ENCODE results near the gene PARD6A.

Gene PARD6A

DNA sequence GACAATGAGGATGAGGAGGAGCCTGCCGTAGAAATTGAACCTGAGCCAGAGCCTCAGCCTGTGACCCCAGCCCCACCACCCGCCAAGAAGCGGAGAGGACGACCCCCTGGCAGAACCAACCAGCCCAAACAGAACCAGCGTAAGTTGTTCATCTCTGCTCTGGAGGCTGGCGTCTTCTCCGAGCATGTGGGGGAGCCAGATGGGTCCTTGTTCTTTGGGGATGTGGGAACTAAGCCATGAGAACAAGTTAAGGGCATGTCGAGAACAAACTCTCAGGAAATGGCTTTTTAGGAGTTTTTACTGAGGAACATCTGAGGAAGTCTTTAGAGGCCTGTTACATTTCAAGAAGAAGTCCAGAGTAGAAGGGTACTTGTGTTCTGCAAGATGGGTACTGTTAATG, 24.0 kb upstream of the PARD6A start:
- Histone ChIP-seq H3K79me2 (ENCODE audit: insufficient read depth, low read depth) (no peaks in the 10 kb centered on the region), H3K4me1 (ENCODE audit: low read depth, poor library complexity, severe bottlenecking) (no peaks in the 10 kb centered on the region), H3K27me3 (ENCODE audit: insufficient read depth, low read depth) (no peaks in the 10 kb centered on the region), H2AFZ (ENCODE audit: low read depth) (no peak overlapping the region), H4K20me1 (ENCODE audit: insufficient read depth) (no peaks in the 10 kb centered on the region), H3K4me2 (no peak overlapping the region), H3K9ac (no peak overlapping the region), H3K4me3 (IDR thresholded peaks at IDR 0.05; ENCODE audit: insufficient read depth, low read depth, low read length) (no peak overlapping the region), H3K27ac (no peak overlapping the region), H3K36me3 (ENCODE audit: insufficient read depth) (no peaks in the 10 kb centered on the region)
- TF ChIP-seq, protein P1, sequence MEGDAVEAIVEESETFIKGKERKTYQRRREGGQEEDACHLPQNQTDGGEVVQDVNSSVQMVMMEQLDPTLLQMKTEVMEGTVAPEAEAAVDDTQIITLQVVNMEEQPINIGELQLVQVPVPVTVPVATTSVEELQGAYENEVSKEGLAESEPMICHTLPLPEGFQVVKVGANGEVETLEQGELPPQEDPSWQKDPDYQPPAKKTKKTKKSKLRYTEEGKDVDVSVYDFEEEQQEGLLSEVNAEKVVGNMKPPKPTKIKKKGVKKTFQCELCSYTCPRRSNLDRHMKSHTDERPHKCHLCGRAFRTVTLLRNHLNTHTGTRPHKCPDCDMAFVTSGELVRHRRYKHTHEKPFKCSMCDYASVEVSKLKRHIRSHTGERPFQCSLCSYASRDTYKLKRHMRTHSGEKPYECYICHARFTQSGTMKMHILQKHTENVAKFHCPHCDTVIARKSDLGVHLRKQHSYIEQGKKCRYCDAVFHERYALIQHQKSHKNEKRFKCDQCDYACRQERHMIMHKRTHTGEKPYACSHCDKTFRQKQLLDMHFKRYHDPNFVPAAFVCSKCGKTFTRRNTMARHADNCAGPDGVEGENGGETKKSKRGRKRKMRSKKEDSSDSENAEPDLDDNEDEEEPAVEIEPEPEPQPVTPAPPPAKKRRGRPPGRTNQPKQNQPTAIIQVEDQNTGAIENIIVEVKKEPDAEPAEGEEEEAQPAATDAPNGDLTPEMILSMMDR (conservative IDR thresholded peaks at IDR 0.05; ENCODE audit: low read depth, low read length), result no peak

DNA sequence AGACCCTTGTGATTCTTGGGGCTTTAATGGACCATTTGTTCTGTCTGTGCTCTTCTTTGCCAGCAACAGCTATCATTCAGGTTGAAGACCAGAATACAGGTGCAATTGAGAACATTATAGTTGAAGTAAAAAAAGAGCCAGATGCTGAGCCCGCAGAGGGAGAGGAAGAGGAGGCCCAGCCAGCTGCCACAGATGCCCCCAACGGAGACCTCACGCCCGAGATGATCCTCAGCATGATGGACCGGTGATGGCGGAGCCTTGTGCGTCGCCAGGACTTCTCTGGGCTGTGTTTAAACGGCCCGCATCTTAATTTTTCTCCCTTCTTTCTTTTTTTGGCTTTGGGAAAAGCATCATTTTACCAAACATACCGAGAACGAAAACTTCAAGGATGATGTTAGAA, 23.1 kb upstream of the PARD6A start:
- H3K27ac ChIP-seq, result no peak overlapping the region
- no peak overlapping the region for H2AFZ ChIP-seq (ENCODE audit: low read depth)
- H3K9ac ChIP-seq, result no peak overlapping the region
- H3K79me2 ChIP-seq (ENCODE audit: insufficient read depth, low read depth), result no peaks in the 10 kb centered on the region
- H3K36me3 ChIP-seq (ENCODE audit: insufficient read depth), result no peaks in the 10 kb centered on the region
- no peak overlapping the region for H3K4me3 ChIP-seq (IDR thresholded peaks at IDR 0.05; ENCODE audit: insufficient read depth, low read depth, low read length)
- H3K4me1 ChIP-seq (ENCODE audit: low read depth, poor library complexity, severe bottlenecking), result no peaks in the 10 kb centered on the region
- H4K20me1 ChIP-seq (ENCODE audit: insufficient read depth), result no peaks in the 10 kb centered on the region
- H3K4me2 ChIP-seq, result no peak overlapping the region
- TF ChIP-seq, protein P1 (conservative IDR thresholded peaks at IDR 0.05; ENCODE audit: low read depth, low read length), result no peak
- H3K27me3 ChIP-seq (ENCODE audit: insufficient read depth, low read depth), result no peaks in the 10 kb centered on the region

DNA sequence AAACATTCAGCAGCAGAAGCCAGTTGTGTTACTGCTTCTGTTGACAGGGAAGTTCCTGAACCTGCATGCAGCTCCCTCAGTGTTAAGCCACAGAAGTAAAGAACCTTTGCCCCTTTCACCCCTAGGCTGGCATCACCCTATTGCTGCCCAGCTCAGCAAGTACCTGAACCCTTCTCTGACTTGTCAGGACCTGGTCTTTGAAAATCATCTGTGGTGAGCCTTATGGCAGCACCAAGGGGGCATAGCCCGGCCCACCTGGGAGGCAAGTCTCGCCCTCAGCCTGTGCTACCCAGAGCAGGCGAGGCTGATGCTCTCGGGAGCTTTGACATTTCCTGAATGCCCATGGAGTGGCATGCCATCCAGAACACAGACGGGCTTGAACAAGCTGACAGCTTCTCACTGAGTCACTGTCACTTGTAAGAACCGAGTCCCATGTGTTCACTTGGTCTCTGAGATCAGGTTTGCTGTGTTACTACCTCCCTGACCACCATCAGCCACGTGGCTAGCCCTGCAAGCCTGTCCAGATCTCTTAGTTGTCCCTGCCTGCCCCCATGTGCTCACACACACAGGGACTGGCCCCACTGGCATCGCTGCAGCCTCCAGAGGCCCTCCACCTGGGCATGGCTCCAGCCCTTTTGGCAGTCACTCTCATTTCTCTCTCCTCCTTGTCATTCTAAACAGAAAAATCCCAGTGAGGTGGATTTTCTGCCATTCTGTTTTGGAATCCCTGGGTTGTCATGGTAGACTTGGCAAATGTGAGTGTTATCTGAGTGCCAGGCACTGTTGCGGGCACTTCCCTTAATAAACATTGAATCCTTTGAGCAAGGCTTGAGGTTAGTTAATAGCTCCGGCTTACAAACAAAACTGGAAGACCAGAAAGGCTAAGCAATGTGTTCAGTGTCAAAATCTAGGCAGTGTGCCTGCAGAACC, 18.7 kb upstream of the PARD6A start:
- Histone ChIP-seq H3K4me2 (no peak overlapping the region), H3K4me3 (IDR thresholded peaks at IDR 0.05; ENCODE audit: insufficient read depth, low read depth, low read length) (no peak overlapping the region), H3K36me3 (ENCODE audit: insufficient read depth) (no peaks in the 10 kb centered on the region), H4K20me1 (ENCODE audit: insufficient read depth) (no peaks in the 10 kb centered on the region), H3K27me3 (ENCODE audit: insufficient read depth, low read depth) (no peaks in the 10 kb centered on the region), H3K27ac (no peak overlapping the region), H3K9ac (no peak overlapping the region), H2AFZ (ENCODE audit: low read depth) (no peak overlapping the region), H3K79me2 (ENCODE audit: insufficient read depth, low read depth) (peaks cover 10% of the 10 kb centered on the region; the same call in 1 of the 2 replicates), H3K4me1 (ENCODE audit: low read depth, poor library complexity, severe bottlenecking) (peaks cover 12% of the 10 kb centered on the region)
- TF ChIP-seq, protein P1 (conservative IDR thresholded peaks at IDR 0.05; ENCODE audit: low read depth, low read length), result no peak

DNA sequence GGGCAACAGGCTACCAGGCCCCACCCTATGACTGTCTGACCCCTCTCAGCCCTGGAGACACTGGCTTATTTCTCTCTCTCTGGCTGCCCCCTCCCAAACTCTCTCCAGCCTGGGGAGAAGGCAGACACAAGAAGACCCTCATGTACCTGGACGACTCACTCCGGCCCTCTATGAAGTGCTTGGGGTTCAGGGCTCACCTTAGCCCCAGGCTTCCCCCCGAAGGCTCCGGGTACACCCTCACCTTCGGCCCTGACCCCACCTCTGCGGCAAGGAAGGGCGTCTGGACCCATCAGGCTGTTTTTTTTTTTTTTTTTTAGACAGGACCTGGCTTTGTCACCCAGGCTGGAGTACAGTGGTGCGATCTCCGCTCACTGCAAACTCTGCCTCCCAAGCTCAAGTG, 16.7 kb upstream of the PARD6A start:
- Histone ChIP-seq H3K27me3 (ENCODE audit: insufficient read depth, low read depth) (no peaks in the 10 kb centered on the region), H3K9ac (peak overlapping the region; percentile 96; the same call in 1 of the 2 replicates), H3K36me3 (ENCODE audit: insufficient read depth) (no peaks in the 10 kb centered on the region; the same call in 1 of the 2 replicates), H3K79me2 (ENCODE audit: insufficient read depth, low read depth) (peaks cover 10% of the 10 kb centered on the region; the same call in 1 of the 2 replicates), H2AFZ (ENCODE audit: low read depth) (peak overlapping the region; percentile 88; the same call in 1 of the 2 replicates), H4K20me1 (ENCODE audit: insufficient read depth) (no peaks in the 10 kb centered on the region), H3K27ac (no peak overlapping the region), H3K4me2 (peak overlapping the region; percentile 49), H3K4me1 (ENCODE audit: low read depth, poor library complexity, severe bottlenecking) (peaks cover 12% of the 10 kb centered on the region), H3K4me3 (IDR thresholded peaks at IDR 0.05; ENCODE audit: insufficient read depth, low read depth, low read length) (no peak overlapping the region)
- TF ChIP-seq, protein P1 (conservative IDR thresholded peaks at IDR 0.05; ENCODE audit: low read depth, low read length), result no peak
